GM19397 (cell line): ENCODE measurements around the gene CXCL17.

Source experiments
- ATAC-seq: cut with Tn5 transposase; IDR thresholded peaks from one replicate; pipeline ENCODE4 v1.9.1; 2021; ENCODE audit warnings: mild to moderate bottlenecking, moderate library complexity; ENCODE audit not compliant: unreplicated experiment

Gene CXCL17

GRCh38 chr19:42426643-42427042 lies 16.1 kb downstream of the CXCL17 start:
- ATAC-seq = no peak

- no peak for ATAC-seq
These were observed 18.0 kb downstream of the CXCL17 start for GRCh38 chr19:42424712-42425131.

- no peak for ATAC-seq
These were observed 18.4 kb downstream of the CXCL17 start for GRCh38 chr19:42424345-42424707.

- peak; percentile 80 for ATAC-seq
These were observed 19.0 kb downstream of the CXCL17 start for GRCh38 chr19:42423462-42424344.

- peak; percentile 44 for ATAC-seq
These were observed 19.8 kb downstream of the CXCL17 start for GRCh38 chr19:42422901-42423461.

- ATAC-seq = no peak
These were observed 20.4 kb downstream of the CXCL17 start for GRCh38 chr19:42422092-42422900.

GRCh38 chr19:42421591-42422031 lies 21.1 kb downstream of the CXCL17 start:
- ATAC-seq = no peak

GRCh38 chr19:42421101-42421500 lies 21.6 kb downstream of the CXCL17 start:
- no peak for ATAC-seq

GRCh38 chr19:42420055-42420544 lies 22.6 kb downstream of the CXCL17 start:
- no peak for ATAC-seq

- no peak for ATAC-seq
These were observed 23.4 kb downstream of the CXCL17 start for GRCh38 chr19:42419309-42419708.

GRCh38 chr19:42412661-42413076 lies 30.1 kb downstream of the CXCL17 start:
- ATAC-seq = no peak

- no peak for ATAC-seq
These were observed 30.5 kb downstream of the CXCL17 start for GRCh38 chr19:42412227-42412626.

- ATAC-seq = no peak
These were observed 31.1 kb downstream of the CXCL17 start for GRCh38 chr19:42411581-42412178.

GRCh38 chr19:42410371-42410770 lies 32.4 kb downstream of the CXCL17 start:
- ATAC-seq = no peak

- ATAC-seq = no peak
These were observed 33.3 kb downstream of the CXCL17 start for GRCh38 chr19:42409477-42409876.

GRCh38 chr19:42407816-42408175 lies 35.0 kb downstream of the CXCL17 start:
- no peak for ATAC-seq

- no peak for ATAC-seq
These were observed 35.5 kb downstream of the CXCL17 start for GRCh38 chr19:42407085-42407815.

- no peak for ATAC-seq
These were observed 36.6 kb downstream of the CXCL17 start for GRCh38 chr19:42406111-42406510.

GRCh38 chr19:42403586-42403985 lies 39.2 kb downstream of the CXCL17 start:
- ATAC-seq = no peak

- no peak for ATAC-seq
These were observed 40.2 kb downstream of the CXCL17 start for GRCh38 chr19:42402376-42403116.
